Measurements from ENCODE around the gene LTBP4. TPM values are rescaled to one million over a fixed set of nuclear protein-coding genes. Genes with fewer than 3 reads are reported as not detected.

Gene LTBP4
- total and polyA plus RNA-seq, 2 donors (not counting 3 experiments of a cell fraction or from before 2014, with no cell fraction given) = 25.9 to 38.0 TPM

DNA sequence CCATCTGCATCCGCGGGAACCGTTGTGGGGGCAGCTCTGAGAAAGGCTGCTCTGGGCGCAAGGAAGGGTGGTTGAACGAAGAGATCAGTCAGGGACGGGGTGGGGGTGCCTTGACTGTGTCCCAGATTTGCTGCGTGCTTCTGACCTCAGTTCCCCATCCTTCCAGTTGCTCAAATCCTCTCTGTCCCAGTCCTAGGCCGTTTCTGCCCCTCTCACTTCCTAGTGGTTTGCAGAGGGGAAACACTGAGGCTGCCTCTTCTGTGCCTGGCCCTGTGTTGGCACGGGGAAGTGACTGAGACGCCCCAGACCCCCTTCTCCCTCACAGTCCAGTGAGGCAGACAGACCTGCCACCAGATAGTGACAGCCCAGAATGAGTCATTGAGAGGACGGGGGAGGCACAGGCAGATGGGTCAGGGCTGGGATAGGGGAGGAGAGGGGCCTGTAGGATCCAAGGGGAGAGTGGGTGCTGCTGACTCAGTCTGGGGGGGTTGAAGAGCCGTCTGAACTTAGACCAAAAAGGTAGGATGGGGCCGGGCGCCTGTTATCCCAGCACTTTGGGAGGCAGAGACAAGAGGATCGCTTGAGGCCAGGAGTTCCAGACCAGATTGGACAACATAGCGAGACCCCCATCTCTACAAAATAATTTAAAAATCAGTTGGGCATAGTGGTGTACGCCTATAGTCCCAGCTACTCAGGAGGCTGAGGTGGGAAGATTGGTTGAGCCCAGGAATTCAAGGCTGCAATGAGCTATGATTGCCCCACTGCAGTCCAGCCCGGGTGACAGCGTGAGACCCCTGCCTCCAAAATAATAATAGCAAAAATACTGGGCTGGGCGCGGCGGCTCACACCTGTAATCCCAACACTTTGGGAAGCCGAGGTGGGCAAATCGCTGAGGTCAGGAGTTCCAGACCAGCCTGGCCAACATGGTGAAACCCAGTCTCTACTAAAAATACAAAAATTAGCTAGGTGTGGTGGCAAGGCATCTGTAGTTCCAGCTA, 62.8 kb downstream of the LTBP4 start:
- DNase-seq (ENCODE audit: low read depth, low spot score) (no peak), FAIRE-seq (no peak)
- Histone ChIP-seq H3K9ac (replicated peaks; ENCODE audit: extremely low read depth, insufficient read depth, low read length) (peak overlapping the region; percentile 52), H3K79me2 (ENCODE audit: control insufficient read depth, insufficient read depth, low read length) (no peaks in the 10 kb centered on the region), H2AFZ (ENCODE audit: low read depth, low read length) (peak overlapping the region; percentile 90), H3K4me1 (ENCODE audit: control insufficient read depth, extremely low read depth, insufficient read depth, low read length) (peaks cover 13% of the 10 kb centered on the region), H3K36me3 (ENCODE audit: control insufficient read depth in 2 of 2, extremely low read depth in 1 of 2, insufficient read depth in 2 of 2, low read length in 2 of 2) (peaks cover 0 to 5% of the 10 kb centered on the region in 2 experiments), H3K27ac (ENCODE audit: insufficient read depth, low read depth, low read length) (no peak overlapping the region), H3K9me3 (replicated peaks; ENCODE audit: control insufficient read depth, insufficient read depth, low read length) (no peaks in the 10 kb centered on the region), H3K27me3 (ENCODE audit: control insufficient read depth in 2 of 2, insufficient read depth in 2 of 2, low read length in 2 of 2) (no peaks in the 10 kb centered on the region), H4K20me1 (replicated peaks; ENCODE audit: control insufficient read depth, extremely low read depth, insufficient read depth, low read length) (no peaks in the 10 kb centered on the region), H3K4me2 (ENCODE audit: insufficient read depth, low read length) (peak overlapping the region; percentile 77), H3K9me1 (replicated peaks; ENCODE audit: control insufficient read depth, extremely low read depth, insufficient read depth, low read length) (no peaks in the 10 kb centered on the region), H3K4me3 (replicated peaks in 1 of 3; ENCODE audit: insufficient read depth in 1 of 3, low read depth in 1 of 3, low read length in 3 of 3) (peak overlapping the region in 2 of 3 experiments; percentile 44 to 63)
- intact Hi-C loops (cut with micrococcal nuclease) (loop anchor here (1.0 kb wide), 5 partner anchors 51 to 480 kb away; partner anchors contain the start of gene ACTMAP), dilution Hi-C loops (cut with MboI; ENCODE audit: extremely low pct_ligation_motif_present, low sequenced_read_pairs) (no loop called here)
- CTCF ChIA-PET = interaction anchor here (0.6 to 6.2 kb wide), 34 partner anchors 10 to 598 kb away, joined by 3 to 70 read pairs (median 5); partner anchors contain the start of genes ACTMAP, COQ8B, EGLN2 and ITPKC
- no TSS peak for BruUV-seq (replicated peaks)
- POLR2A ChIA-PET = interaction anchor here (0.6 to 1.4 kb wide), 2 partner anchors 114 to 143 kb away, joined by 3 to 5 read pairs; partner anchors contain the start of gene RAB4B
- TF ChIP-seq JUN (IDR thresholded peaks at IDR 0.05; ENCODE audit: borderline replicate concordance, insufficient read depth, insufficient read length, low read depth) = no peak
- TF ChIP-seq POLR2A (IDR thresholded peaks at IDR 0.05; ENCODE audit: low read depth, low read length) = peak; percentile 1
- TF ChIP-seq FOS (IDR thresholded peaks at IDR 0.05; ENCODE audit: borderline replicate concordance, insufficient read depth, low read length) = peak; percentile 17

DNA sequence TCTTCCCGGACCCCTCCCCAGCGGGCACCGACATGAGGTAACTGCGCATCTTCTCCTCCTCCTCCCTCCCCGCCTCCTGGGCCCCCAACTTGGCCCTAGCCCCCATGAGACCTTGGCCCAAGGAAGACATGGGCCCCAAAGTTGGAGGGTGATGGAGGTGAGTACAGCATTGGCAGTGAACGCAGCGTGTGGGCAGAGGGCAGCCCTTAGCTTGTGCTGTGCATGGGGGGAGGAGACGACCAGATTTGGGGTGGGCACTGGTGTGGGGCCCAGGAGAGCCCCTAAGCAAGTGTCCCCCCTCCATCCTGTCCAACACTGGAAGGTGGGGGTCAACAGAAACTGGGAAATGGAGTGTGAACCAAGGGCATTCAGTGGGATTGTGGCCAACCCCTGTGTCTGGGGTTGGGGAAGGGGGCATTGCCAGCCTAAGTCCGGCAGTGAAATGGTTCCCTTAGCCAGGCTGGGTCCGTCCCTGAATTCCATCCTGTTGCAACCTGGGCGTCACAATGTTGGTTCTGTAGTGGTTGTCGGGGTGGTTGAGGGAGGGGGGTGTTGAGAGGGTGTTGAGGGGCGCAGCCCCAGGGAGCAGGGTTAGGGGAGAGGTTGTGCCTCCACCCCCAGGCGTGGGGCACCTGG, 65.8 kb downstream of the LTBP4 start:
- POLR2A ChIA-PET = no interaction called here
- intact Hi-C loops (cut with micrococcal nuclease) = no loop called here
- TSS peak; percentile 24 for BruUV-seq (replicated peaks)
- no peaks in the 10 kb centered on the region for H3K9me3 ChIP-seq (replicated peaks; ENCODE audit: control insufficient read depth, insufficient read depth, low read length)
- H3K27ac ChIP-seq (ENCODE audit: insufficient read depth, low read depth, low read length) = peak overlapping the region; percentile 19
- H4K20me1 ChIP-seq (replicated peaks; ENCODE audit: control insufficient read depth, extremely low read depth, insufficient read depth, low read length) = no peaks in the 10 kb centered on the region
- dilution Hi-C loops (cut with MboI; ENCODE audit: extremely low pct_ligation_motif_present, low sequenced_read_pairs) = no loop called here
- H3K36me3 ChIP-seq (ENCODE audit: control insufficient read depth in 2 of 2, extremely low read depth in 1 of 2, insufficient read depth in 2 of 2, low read length in 2 of 2) = peaks cover 8 to 28% of the 10 kb centered on the region in 2 experiments
- no peaks in the 10 kb centered on the region for H3K27me3 ChIP-seq (ENCODE audit: control insufficient read depth in 2 of 2, insufficient read depth in 2 of 2, low read length in 2 of 2)
- no peaks in the 10 kb centered on the region for H3K79me2 ChIP-seq (ENCODE audit: control insufficient read depth, insufficient read depth, low read length)
- CTCF ChIA-PET = no interaction called here
- FAIRE-seq (no peak), DNase-seq (ENCODE audit: low read depth, low spot score) (no peak)
- TF ChIP-seq MYC (IDR thresholded peaks at IDR 0.05; ENCODE audit: low read depth, low read length) = no peak
- no peak for TF ChIP-seq GATA2 (IDR thresholded peaks at IDR 0.05; ENCODE audit: insufficient read depth, insufficient read length, low read depth, low read length)
- TF ChIP-seq, protein P1, sequence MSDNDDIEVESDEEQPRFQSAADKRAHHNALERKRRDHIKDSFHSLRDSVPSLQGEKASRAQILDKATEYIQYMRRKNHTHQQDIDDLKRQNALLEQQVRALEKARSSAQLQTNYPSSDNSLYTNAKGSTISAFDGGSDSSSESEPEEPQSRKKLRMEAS (IDR thresholded peaks at IDR 0.05; ENCODE audit: insufficient read depth, insufficient read length) = no peak
- TF ChIP-seq JUN (IDR thresholded peaks at IDR 0.05; ENCODE audit: borderline replicate concordance, insufficient read depth, insufficient read length, low read depth) = no peak
- no peak for TF ChIP-seq FOS (IDR thresholded peaks at IDR 0.05; ENCODE audit: borderline replicate concordance, insufficient read depth, low read length)
- no peak for TF ChIP-seq POLR2AphosphoS5 (IDR thresholded peaks at IDR 0.05; ENCODE audit: insufficient read depth, low read depth, low read length)
- peaks cover 13% of the 10 kb centered on the region for H3K4me1 ChIP-seq (ENCODE audit: control insufficient read depth, extremely low read depth, insufficient read depth, low read length)
- no peak overlapping the region for H3K4me2 ChIP-seq (ENCODE audit: insufficient read depth, low read length)
- no peak overlapping the region for H3K4me3 ChIP-seq (replicated peaks in 1 of 3; ENCODE audit: insufficient read depth in 1 of 3, low read depth in 1 of 3, low read length in 3 of 3)
- no peaks in the 10 kb centered on the region for H3K9me1 ChIP-seq (replicated peaks; ENCODE audit: control insufficient read depth, extremely low read depth, insufficient read depth, low read length)
- no peak overlapping the region for H3K9ac ChIP-seq (replicated peaks; ENCODE audit: extremely low read depth, insufficient read depth, low read length)
- no peak overlapping the region for H2AFZ ChIP-seq (ENCODE audit: low read depth, low read length)

Data from endothelial cell of umbilical vein (primary cell).